Renal pelvis (tissue), 12 donors: Measurements from ENCODE around the gene TAAR8. TPM values are rescaled to one million over a fixed set of nuclear protein-coding genes. Genes with fewer than 3 reads are reported as not detected.
A peak's percentile ranks its signal among the peaks of the same experiment; 100 is the strongest.
"Not testable (repeated sequence)": the region's sequence is repeated elsewhere in the genome, so short reads cannot be mapped to it uniquely, and the experiment has no call there.

Experiments used
- DNase-seq: peaks from one replicate; pipeline ENCODE4 v3.0.0-alpha.2; 2013
- long read RNA-seq, 16 experiments: transcript quantifications; one replicate each; lab custom pipeline, GENCODE V29; 2026
- polyA plus RNA-seq, 3 donors: library from polyadenylated mRNA; unstranded; fragments of 120-200 nt; gene quantifications; one replicate each; pipeline ENCODE4 v1.2.1, GENCODE V29; 2013; ENCODE audit not compliant: insufficient read length in 3 of 3

The TAAR8 gene
- not detected for polyA plus RNA-seq
- long read RNA-seq, donor 1 = 0 reads
- long read RNA-seq, donor 2 = 0 reads
- long read RNA-seq, donor 3 = 0 reads
- long read RNA-seq, donor 4 = 0 reads
- long read RNA-seq, donor 5 = 0 reads
- long read RNA-seq, donor 6 = 0 reads
- long read RNA-seq, donor 7 = 0 reads
- long read RNA-seq, donor 8 = 0 reads
- long read RNA-seq, donor 9 = 0 reads
- long read RNA-seq, donor 10 = 0 reads
- long read RNA-seq, donor 11 = 0 reads
- long read RNA-seq, donor 12 = 0 reads
- long read RNA-seq, donor 13 = 0 reads
- long read RNA-seq, donor 14, partial matches to known transcripts = 0 of 1 reads
- long read RNA-seq, donor 14, other reads (novel, unspliced or antisense) = 0 of 1 reads
- long read RNA-seq, donor 15 = 0 reads
- long read RNA-seq, donor 16 = 0 reads

GRCh38 chr6:132552372-132552771 is at the start of gene TAAR8:
Gene TAAR8 (plus strand): TSS chr6:132552672. CDS start chr6:132552693, 21 bp downstream.
- DNase-seq = no peak

- no peak for DNase-seq
Measured at GRCh38 chr6:132504757-132505156, 47.7 kb upstream of the TAAR8 start.

GRCh38 chr6:132505158-132505557 is 47.3 kb upstream of the TAAR8 start:
- DNase-seq = no peak

GRCh38 chr6:132506461-132506860 is 46.0 kb upstream of the TAAR8 start:
- DNase-seq = no peak

GRCh38 chr6:132506869-132507808 is 45.3 kb upstream of the TAAR8 start:
- DNase-seq = no peak

GRCh38 chr6:132511210-132511830 is 41.2 kb upstream of the TAAR8 start:
- DNase-seq = no peak

- DNase-seq = no peak
Measured at GRCh38 chr6:132511831-132512220, 40.6 kb upstream of the TAAR8 start.

- DNase-seq = no peak
Measured at GRCh38 chr6:132512342-132512637, 40.2 kb upstream of the TAAR8 start.

- peak; percentile 91 for DNase-seq
Measured at GRCh38 chr6:132512638-132513632, 39.5 kb upstream of the TAAR8 start, which contains the start of gene STX7. Gene STX7 (minus strand): TSS chr6:132513116. CDS start chr6:132503530, 9,586 bp downstream.

- DNase-seq = no peak
Measured at GRCh38 chr6:132513831-132514545, 38.5 kb upstream of the TAAR8 start.

GRCh38 chr6:132515386-132515785 is 37.1 kb upstream of the TAAR8 start:
- no peak for DNase-seq

- no peak for DNase-seq
Measured at GRCh38 chr6:132520953-132521352, 31.5 kb upstream of the TAAR8 start.

GRCh38 chr6:132524646-132525045 is 27.8 kb upstream of the TAAR8 start:
- no peak for DNase-seq

GRCh38 chr6:132525866-132526265 is 26.6 kb upstream of the TAAR8 start:
- DNase-seq = no peak

GRCh38 chr6:132526461-132526860 is 26.0 kb upstream of the TAAR8 start:
- no peak for DNase-seq

- DNase-seq = no peak
Measured at GRCh38 chr6:132527791-132528190, 24.7 kb upstream of the TAAR8 start.

- DNase-seq = peak; percentile 71
Measured at GRCh38 chr6:132530293-132530974, 22.0 kb upstream of the TAAR8 start.

GRCh38 chr6:132534546-132534945 is 17.9 kb upstream of the TAAR8 start:
- DNase-seq = not testable (repeated sequence)

- DNase-seq = no peak
Measured at GRCh38 chr6:132537145-132537544, 15.3 kb upstream of the TAAR8 start.

- DNase-seq = no peak
Measured at GRCh38 chr6:132537977-132538376, 14.5 kb upstream of the TAAR8 start, which contains the start of gene TAAR9. Gene TAAR9 (plus strand): TSS chr6:132538277. CDS start chr6:132538290, 13 bp downstream.
